NB4 (cell line): ENCODE measurements around the gene GNPDA2.

Experiments
- DNase-seq: peaks from one replicate; pipeline ENCODE4 v3.0.0; 2010; ENCODE audit warnings: low read depth
- H3K4me3 ChIP-seq: one replicate; pipeline ENCODE4 v1.5.1; 2011; ENCODE audit warnings: mild to moderate bottlenecking, low read depth, low read length, moderate library complexity
- MYC ChIP-seq: IDR thresholded peaks from 2 replicates; pipeline ENCODE4 v1.6.1; 2011; ENCODE audit warnings: low read depth, low read length
- POLR2A ChIP-seq: IDR thresholded peaks from 2 replicates; pipeline ENCODE4 v1.6.1; 2011; ENCODE audit warnings: mild to moderate bottlenecking; ENCODE audit not compliant: insufficient read length; ENCODE audit errors: extremely low read depth
- TF ChIP-seq, protein P1 (sequence below): IDR thresholded peaks from one replicate; pipeline ENCODE4 v1.5.1; 2012; ENCODE audit warnings: low read depth, low read length
- TF ChIP-seq, protein P2 (sequence below): IDR thresholded peaks from 2 replicates; pipeline ENCODE4 v1.6.1; 2011; ENCODE audit warnings: low read depth, low read length

GNPDA2 gene

DNA sequence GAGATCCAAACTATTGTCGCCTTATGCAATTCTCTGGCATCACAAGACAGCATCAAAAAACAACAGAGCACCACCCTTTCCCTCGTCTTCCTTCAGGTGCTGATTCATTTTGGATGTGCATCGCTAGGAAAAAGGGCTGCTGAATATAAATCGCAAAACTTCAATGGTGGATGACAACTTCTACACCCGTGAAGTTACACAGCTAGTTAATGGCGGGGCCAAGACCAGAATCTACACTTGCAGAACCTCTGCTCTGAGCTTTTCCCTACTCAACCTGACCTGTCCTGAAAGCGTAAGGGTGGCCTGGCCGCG lies 674 bp downstream of the GNPDA2 start:
- TF ChIP-seq, protein P1, sequence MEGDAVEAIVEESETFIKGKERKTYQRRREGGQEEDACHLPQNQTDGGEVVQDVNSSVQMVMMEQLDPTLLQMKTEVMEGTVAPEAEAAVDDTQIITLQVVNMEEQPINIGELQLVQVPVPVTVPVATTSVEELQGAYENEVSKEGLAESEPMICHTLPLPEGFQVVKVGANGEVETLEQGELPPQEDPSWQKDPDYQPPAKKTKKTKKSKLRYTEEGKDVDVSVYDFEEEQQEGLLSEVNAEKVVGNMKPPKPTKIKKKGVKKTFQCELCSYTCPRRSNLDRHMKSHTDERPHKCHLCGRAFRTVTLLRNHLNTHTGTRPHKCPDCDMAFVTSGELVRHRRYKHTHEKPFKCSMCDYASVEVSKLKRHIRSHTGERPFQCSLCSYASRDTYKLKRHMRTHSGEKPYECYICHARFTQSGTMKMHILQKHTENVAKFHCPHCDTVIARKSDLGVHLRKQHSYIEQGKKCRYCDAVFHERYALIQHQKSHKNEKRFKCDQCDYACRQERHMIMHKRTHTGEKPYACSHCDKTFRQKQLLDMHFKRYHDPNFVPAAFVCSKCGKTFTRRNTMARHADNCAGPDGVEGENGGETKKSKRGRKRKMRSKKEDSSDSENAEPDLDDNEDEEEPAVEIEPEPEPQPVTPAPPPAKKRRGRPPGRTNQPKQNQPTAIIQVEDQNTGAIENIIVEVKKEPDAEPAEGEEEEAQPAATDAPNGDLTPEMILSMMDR = no peak
- TF ChIP-seq, protein P2, sequence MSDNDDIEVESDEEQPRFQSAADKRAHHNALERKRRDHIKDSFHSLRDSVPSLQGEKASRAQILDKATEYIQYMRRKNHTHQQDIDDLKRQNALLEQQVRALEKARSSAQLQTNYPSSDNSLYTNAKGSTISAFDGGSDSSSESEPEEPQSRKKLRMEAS = no peak
- no peak for TF ChIP-seq POLR2A
- TF ChIP-seq MYC = no peak
- peak overlapping the region; percentile 77 for H3K4me3 ChIP-seq
- DNase-seq = no peak

DNA sequence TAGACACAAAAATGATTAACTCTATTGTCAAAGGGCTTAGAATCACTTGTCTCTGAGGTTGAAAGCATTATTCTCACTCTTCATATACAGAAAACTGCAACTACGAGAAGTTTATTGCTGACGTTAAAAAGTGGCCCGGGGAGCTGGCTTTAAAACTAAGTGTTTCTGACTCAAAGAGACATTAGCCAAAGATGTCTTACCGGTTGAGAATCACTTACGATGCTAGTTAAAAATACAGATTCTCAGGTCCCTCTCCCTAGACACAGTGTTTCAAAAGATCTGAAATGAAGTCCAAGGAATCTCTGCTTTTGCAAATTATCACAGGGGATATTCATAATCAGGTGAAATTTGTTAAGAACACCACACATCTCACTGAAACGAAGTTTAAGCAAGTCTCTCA lies 1.2 kb downstream of the GNPDA2 start:
- H3K4me3 ChIP-seq = peak overlapping the region; percentile 77
- TF ChIP-seq POLR2A (no peak), MYC (no peak)
- TF ChIP-seq, protein P1 = no peak
- TF ChIP-seq, protein P2 = no peak
- DNase-seq = no peak

DNA sequence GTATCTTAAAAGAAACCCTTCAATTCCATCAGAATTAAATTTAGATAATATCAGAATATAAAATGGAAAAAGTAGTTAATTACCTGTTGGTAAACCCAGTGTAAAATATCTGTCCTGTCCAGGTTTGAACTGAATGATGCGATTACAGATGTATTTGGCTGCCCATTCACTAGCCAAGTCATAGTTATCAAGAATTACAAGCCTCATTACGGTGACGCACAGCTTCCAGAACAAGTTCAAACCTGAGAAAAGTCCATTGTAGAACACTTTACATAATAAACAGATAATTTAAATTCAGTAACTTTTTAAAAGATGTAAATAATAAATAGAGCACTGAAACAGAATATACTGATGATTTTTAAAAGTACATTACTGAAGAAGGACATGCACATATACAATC lies 4.4 kb downstream of the GNPDA2 start:
- no peak for DNase-seq
- TF ChIP-seq, protein P1 = no peak
- TF ChIP-seq POLR2A = no peak
- no peak overlapping the region for H3K4me3 ChIP-seq

DNA sequence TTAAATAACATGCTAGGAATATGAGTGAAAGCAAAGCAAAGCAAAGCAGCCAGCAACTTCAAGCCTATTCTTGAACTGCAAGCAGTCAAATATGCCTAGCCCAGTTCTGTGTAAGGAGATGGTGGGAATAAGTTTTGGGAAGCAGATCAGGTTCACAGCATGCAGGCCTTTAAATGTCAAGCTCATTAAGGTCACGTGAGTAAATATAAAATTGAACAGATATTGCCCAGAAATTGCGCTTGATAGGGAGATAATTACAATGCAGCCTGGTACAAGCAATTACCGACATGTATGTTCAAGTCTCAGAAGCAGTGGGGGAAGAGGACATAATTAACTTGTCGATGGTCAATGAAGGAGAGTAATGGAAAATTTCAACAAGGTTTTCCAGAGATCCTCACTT lies 6.0 kb downstream of the GNPDA2 start:
- no peak overlapping the region for H3K4me3 ChIP-seq
- TF ChIP-seq MYC (no peak), POLR2A (no peak)
- TF ChIP-seq, protein P1 = no peak
- TF ChIP-seq, protein P2 = no peak
- DNase-seq = no peak

DNA sequence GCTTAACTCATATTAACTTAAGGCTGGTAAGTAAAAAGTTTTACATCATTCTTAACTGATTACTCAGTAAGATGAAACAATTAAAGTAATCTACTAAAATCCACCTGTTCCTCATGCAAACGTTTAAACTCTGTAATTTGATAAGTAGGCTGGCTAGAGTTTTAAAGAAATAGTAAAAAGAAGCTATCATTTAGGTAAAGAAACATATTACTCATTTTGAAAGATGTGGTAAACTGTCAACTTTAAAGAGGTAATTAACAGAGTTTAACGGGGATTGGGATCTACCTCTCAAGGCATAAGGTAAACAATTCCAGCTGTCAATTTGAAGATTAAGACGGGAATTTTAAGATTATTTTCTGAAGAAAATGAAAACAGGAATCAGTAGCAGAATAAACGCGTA lies 9.8 kb downstream of the GNPDA2 start:
- TF ChIP-seq POLR2A (no peak), MYC (no peak)
- DNase-seq = no peak
- H3K4me3 ChIP-seq = no peak overlapping the region

DNA sequence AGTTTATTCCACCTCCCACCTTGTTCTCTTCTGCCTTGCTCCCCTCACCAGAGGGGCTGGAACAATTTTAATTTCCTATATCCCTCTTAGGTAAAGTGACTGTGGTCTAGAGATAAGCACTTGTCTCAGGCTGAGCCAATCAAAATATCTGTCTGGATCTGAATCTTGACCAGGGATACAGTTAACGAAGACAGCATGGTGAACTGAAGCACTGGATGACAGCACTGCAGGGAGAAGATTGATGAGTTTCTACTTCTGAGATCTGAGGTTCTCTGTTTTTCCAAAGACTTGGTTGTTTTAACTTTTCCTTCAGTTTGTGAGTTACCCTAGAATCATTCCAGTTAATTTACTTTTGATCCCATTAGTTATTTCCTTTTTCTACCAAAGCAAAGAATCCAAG lies 13.2 kb downstream of the GNPDA2 start:
- no peak overlapping the region for H3K4me3 ChIP-seq
- no peak for TF ChIP-seq POLR2A
- no peak for TF ChIP-seq MYC
- TF ChIP-seq, protein P1 = no peak
- no peak for DNase-seq
